CD4-positive, alpha-beta T cell (primary cell): Measurements from ENCODE around the gene DISP3. TPM values are rescaled to one million over a fixed set of nuclear protein-coding genes. Genes with fewer than 3 reads are reported as not detected.

ENCODE experiments used
- ATAC-seq: fragments of 200-7000 bp; cut with Tn5 transposase; one replicate; pipeline ENCODE4 v1.10.0; 2022; ENCODE audit warnings: mild to moderate bottlenecking; ENCODE audit not compliant: poor library complexity
- CTCF ChIA-PET: fragments of 350-600 bp; sonication (Branson Sonifier 250); formaldehyde crosslinking; loops from one replicate; lab custom pipeline; 2021; ENCODE audit warnings: antibody characterized with exemption, inconsistent platforms; lab: Charles Lee
- POLR2A ChIA-PET: fragments of 350-600 bp; sonication (Branson Sonifier 250); formaldehyde crosslinking; loops from one replicate; lab custom pipeline; 2021; ENCODE audit warnings: antibody characterized with exemption, inconsistent platforms; lab: Charles Lee
- DNase-seq, 14 experiments: peaks; one replicate each; pipeline ENCODE4 v3.0.0-alpha.2; 2013 to 2020; ENCODE audit warnings: mixed read lengths in 2 of 14
- H3K27ac ChIP-seq, 2 donors: one replicate each; pipeline versions ENCODE4 v1.5.1 to v1.7.0; 2013; ENCODE audit warnings: low read length in 2 of 2, low read depth in 1 of 2, mild to moderate bottlenecking in 1 of 2
- H3K27me3 ChIP-seq, 2 experiments: 1 replicate in 1 of 2; 2 replicates in 1 of 2; pipeline versions ENCODE4 v1.6.1 to v1.7.0; 2013; ENCODE audit warnings: low read length in 2 of 2, control low read depth in 1 of 2, mild to moderate bottlenecking in 1 of 2, moderate library complexity in 1 of 2; ENCODE audit not compliant: insufficient read depth in 2 of 2, control insufficient read depth in 1 of 2
- H3K36me3 ChIP-seq: one replicate; pipeline ENCODE4 v1.6.1; 2013; ENCODE audit warnings: low read length, control low read depth; ENCODE audit not compliant: insufficient read depth
- H3K4me1 ChIP-seq: one replicate; pipeline ENCODE4 v1.6.1; 2013; ENCODE audit warnings: low read length, control low read depth; ENCODE audit not compliant: insufficient read depth
- H3K4me3 ChIP-seq: one replicate; pipeline ENCODE4 v1.5.1; 2013; ENCODE audit warnings: mild to moderate bottlenecking, low read length, moderate library complexity
- H3K9me3 ChIP-seq, 2 experiments: 1 replicate in 1 of 2; 2 replicates in 1 of 2; pipeline versions ENCODE4 v1.6.1 to v1.7.0; 2013; ENCODE audit warnings: low read length in 2 of 2, mild to moderate bottlenecking in 2 of 2, control low read depth in 1 of 2, moderate library complexity in 1 of 2; ENCODE audit not compliant: control insufficient read depth in 1 of 2, insufficient read depth in 1 of 2
- H3K27ac Mint-ChIP-seq: one replicate; pipeline ENCODE4 v1.8.0; 2020; ENCODE audit warnings: mixed read lengths
- H3K27me3 Mint-ChIP-seq: one replicate; pipeline ENCODE4 v1.8.0; 2021; ENCODE audit warnings: mixed read lengths
- H3K36me3 Mint-ChIP-seq: one replicate; pipeline ENCODE4 v1.8.0; 2021; ENCODE audit warnings: low read depth, mixed read lengths
- H3K4me1 Mint-ChIP-seq: one replicate; pipeline ENCODE4 v1.8.0; 2021; ENCODE audit warnings: low read depth, mixed read lengths
- H3K4me3 Mint-ChIP-seq: one replicate; pipeline ENCODE4 v1.8.0; 2020; ENCODE audit warnings: mild to moderate bottlenecking, mixed read lengths
- H3K9me3 Mint-ChIP-seq: one replicate; pipeline ENCODE4 v1.8.0; 2020; ENCODE audit warnings: mixed read lengths
- intact Hi-C, 2 experiments: fragments of 100-400 bp; cut with DNase I in 1 of 2; cut with micrococcal nuclease in 1 of 2; formaldehyde crosslinking; loops; one replicate each; pipeline versions ENCODE4 v1.15.1 to v1.9.0; 2023 to 2025; cut with DNase I, micrococcal nuclease
- total RNA-seq, 174 experiments: library from RNA in 2 of 174; stranded (reverse) in 2 of 174; gene quantifications; one replicate each; pipeline ENCODE4 v1.2.3 and lab custom pipeline; 2021 to 2026
- TF ChIP-seq, protein P1 (sequence below): fragments of 200-600 bp; IDR thresholded peaks from one replicate; pipeline ENCODE4 v1.8.0; 2022; ENCODE audit warnings: antibody characterized with exemption, mild to moderate bottlenecking

Gene DISP3
- total RNA-seq, 2 experiments from 2014 or later, result 0.55 to 0.56 TPM

DNA sequence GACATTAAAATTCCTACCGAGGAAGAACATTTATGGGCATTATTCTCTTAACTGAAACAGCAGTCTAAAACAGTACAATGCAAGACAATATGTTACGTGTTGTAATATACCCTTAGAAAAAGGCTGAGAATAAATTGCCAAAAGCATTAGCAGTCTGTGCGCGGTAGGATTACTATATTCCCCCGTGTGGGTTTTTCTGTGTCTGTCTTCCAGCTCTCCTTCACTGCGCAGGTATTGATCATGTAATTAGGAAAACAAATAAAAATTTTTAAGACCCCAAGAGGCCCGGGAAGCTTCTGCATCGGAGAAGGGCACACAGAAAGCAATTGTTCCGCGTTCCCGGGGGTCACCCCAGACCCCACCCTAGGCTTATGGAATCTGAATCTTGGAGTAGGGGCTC, 106.4 kb downstream of the DISP3 start:
- H3K9me3 Mint-ChIP-seq, result no peaks in the 10 kb centered on the region
- H3K27me3 ChIP-seq, result peaks cover 0 to 2% of the 10 kb centered on the region in 2 experiments
- H3K4me3 ChIP-seq, result no peak overlapping the region
- H3K27ac ChIP-seq, result no peak overlapping the region
- peaks cover 36% of the 10 kb centered on the region for H3K27me3 Mint-ChIP-seq
- H3K4me3 Mint-ChIP-seq, result no peak overlapping the region
- H3K36me3 ChIP-seq, result no peaks in the 10 kb centered on the region
- CTCF ChIA-PET, result no interaction called here
- H3K4me1 Mint-ChIP-seq, result no peaks in the 10 kb centered on the region
- DNase-seq, result no peak
- H3K9me3 ChIP-seq, result no peaks in the 10 kb centered on the region
- no peak overlapping the region for H3K27ac Mint-ChIP-seq
- no peaks in the 10 kb centered on the region for H3K36me3 Mint-ChIP-seq
- no peaks in the 10 kb centered on the region for H3K4me1 ChIP-seq
- intact Hi-C loops, result no loop called here
- no peak for ATAC-seq
- POLR2A ChIA-PET, result no interaction called here
- TF ChIP-seq, protein P1, sequence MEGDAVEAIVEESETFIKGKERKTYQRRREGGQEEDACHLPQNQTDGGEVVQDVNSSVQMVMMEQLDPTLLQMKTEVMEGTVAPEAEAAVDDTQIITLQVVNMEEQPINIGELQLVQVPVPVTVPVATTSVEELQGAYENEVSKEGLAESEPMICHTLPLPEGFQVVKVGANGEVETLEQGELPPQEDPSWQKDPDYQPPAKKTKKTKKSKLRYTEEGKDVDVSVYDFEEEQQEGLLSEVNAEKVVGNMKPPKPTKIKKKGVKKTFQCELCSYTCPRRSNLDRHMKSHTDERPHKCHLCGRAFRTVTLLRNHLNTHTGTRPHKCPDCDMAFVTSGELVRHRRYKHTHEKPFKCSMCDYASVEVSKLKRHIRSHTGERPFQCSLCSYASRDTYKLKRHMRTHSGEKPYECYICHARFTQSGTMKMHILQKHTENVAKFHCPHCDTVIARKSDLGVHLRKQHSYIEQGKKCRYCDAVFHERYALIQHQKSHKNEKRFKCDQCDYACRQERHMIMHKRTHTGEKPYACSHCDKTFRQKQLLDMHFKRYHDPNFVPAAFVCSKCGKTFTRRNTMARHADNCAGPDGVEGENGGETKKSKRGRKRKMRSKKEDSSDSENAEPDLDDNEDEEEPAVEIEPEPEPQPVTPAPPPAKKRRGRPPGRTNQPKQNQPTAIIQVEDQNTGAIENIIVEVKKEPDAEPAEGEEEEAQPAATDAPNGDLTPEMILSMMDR, result no peak

Other genes with a start within 250 kb of the DISP3 start
- 10 to 100 TPM; 27.3 to 28.9 TPM for gene MTOR, start 216.6 kb upstream of the DISP3 start, total RNA-seq
- gene UBIAD1, start 206.0 kb upstream of the DISP3 start, total RNA-seq, result 10 to 100 TPM; 19.2 to 19.3 TPM
- gene FBXO2, start 175.3 kb downstream of the DISP3 start, total RNA-seq, result 1 to 10 TPM; 3.2 to 3.7 TPM
- gene FBXO44, start 175.7 kb downstream of the DISP3 start, total RNA-seq, result 10 to 100 TPM; 44.9 to 48.4 TPM
- gene FBXO6, start 185.0 kb downstream of the DISP3 start, total RNA-seq, result 1 to 10 TPM; 1.6 to 1.9 TPM
- 10 to 100 TPM; 24.6 to 28.3 TPM for gene MAD2L2, start 202.0 kb downstream of the DISP3 start, total RNA-seq
- under 1 TPM; 0.05 to 0.08 TPM for gene DRAXIN, start 212.6 kb downstream of the DISP3 start, total RNA-seq